ENCODE results near the gene MYPOP. TPM values are rescaled to one million over a fixed set of nuclear protein-coding genes. Genes with fewer than 3 reads are reported as not detected.
A peak's percentile ranks its signal among the peaks of the same experiment; 100 is the strongest.

Gene MYPOP
- total and polyA plus RNA-seq, 2 donors from 2014 or later = 6.7 to 11.7 TPM

DNA sequence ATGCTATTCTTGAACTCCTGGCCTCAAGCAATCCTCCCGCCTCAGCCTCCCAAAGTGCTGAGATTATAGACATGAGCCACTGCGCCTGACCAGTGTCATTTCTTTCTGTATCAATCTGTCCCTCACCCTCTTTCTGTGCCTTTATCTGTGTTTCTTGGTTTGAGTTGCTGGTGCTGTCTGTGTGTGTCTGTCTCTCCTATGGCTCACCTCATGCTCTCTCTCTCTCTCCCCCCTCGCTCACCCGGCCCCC is 26.3 kb downstream of the MYPOP start:
- peak overlapping the region in 1 of 2 donors; percentile 32 for H3K27ac ChIP-seq (ENCODE audit: low read depth in 2 of 2, low read length in 2 of 2)
- peaks cover 0 to 6% (median 0%) of the 10 kb centered on the region in 3 donors for H3K4me1 ChIP-seq (ENCODE audit: control insufficient read depth in 2 of 3, insufficient read depth in 2 of 3, low read depth in 1 of 3, low read length in 3 of 3)
- no peaks in the 10 kb centered on the region for H3K36me3 ChIP-seq (ENCODE audit: control insufficient read depth in 2 of 3, insufficient read depth in 3 of 3, low read length in 3 of 3)
- H3K4me3 ChIP-seq (ENCODE audit: low read length in 3 of 3) = no peak overlapping the region
- H3K27me3 ChIP-seq (ENCODE audit: control insufficient read depth, insufficient read depth, low read length) = no peaks in the 10 kb centered on the region
- FAIRE-seq (no peak), DNase-seq (no peak)
- TF ChIP-seq, protein P1, sequence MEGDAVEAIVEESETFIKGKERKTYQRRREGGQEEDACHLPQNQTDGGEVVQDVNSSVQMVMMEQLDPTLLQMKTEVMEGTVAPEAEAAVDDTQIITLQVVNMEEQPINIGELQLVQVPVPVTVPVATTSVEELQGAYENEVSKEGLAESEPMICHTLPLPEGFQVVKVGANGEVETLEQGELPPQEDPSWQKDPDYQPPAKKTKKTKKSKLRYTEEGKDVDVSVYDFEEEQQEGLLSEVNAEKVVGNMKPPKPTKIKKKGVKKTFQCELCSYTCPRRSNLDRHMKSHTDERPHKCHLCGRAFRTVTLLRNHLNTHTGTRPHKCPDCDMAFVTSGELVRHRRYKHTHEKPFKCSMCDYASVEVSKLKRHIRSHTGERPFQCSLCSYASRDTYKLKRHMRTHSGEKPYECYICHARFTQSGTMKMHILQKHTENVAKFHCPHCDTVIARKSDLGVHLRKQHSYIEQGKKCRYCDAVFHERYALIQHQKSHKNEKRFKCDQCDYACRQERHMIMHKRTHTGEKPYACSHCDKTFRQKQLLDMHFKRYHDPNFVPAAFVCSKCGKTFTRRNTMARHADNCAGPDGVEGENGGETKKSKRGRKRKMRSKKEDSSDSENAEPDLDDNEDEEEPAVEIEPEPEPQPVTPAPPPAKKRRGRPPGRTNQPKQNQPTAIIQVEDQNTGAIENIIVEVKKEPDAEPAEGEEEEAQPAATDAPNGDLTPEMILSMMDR (IDR thresholded peaks at IDR 0.05; ENCODE audit: borderline replicate concordance, extremely low read depth, insufficient read depth) = no peak
- H3K9me3 ChIP-seq (ENCODE audit: control insufficient read depth in 2 of 3, insufficient read depth in 1 of 3, low read length in 3 of 3) = no peaks in the 10 kb centered on the region
- intact Hi-C loops (cut with DNase I) = no loop called here
- peak overlapping the region in 1 of 3 donors; percentile 46 for H3K9ac ChIP-seq (ENCODE audit: low read length in 3 of 3)

DNA sequence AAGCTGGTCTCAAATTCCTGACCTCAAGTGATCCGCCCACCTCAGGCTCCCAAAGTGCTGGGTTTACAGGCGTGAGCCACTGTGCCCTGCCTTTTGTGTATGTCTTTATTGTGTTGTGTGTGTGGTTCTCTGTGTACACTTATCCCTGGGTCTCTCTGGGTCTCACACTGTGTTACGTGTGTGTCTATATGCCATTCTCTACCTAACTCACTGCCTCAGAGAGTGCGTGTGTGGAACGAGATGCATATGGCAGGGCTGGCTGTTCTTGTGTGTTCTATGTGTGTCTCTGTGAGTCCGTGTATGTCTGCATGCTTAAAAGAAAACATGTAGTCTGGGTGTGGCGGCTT is 27.8 kb downstream of the MYPOP start:
- intact Hi-C loops (cut with DNase I) = no loop called here
- no peak overlapping the region for H3K9ac ChIP-seq (ENCODE audit: low read length in 3 of 3)
- no peak overlapping the region for H3K27ac ChIP-seq (ENCODE audit: low read depth in 2 of 2, low read length in 2 of 2)
- peaks cover 0 to 5% (median 0%) of the 10 kb centered on the region in 3 donors for H3K4me1 ChIP-seq (ENCODE audit: control insufficient read depth in 2 of 3, insufficient read depth in 2 of 3, low read depth in 1 of 3, low read length in 3 of 3)
- DNase-seq (no peak), FAIRE-seq (no peak)
- no peaks in the 10 kb centered on the region for H3K27me3 ChIP-seq (ENCODE audit: control insufficient read depth, insufficient read depth, low read length)
- no peaks in the 10 kb centered on the region for H3K36me3 ChIP-seq (ENCODE audit: control insufficient read depth in 2 of 3, insufficient read depth in 3 of 3, low read length in 3 of 3)
- no peaks in the 10 kb centered on the region for H3K9me3 ChIP-seq (ENCODE audit: control insufficient read depth in 2 of 3, insufficient read depth in 1 of 3, low read length in 3 of 3)
- TF ChIP-seq, protein P1 (IDR thresholded peaks at IDR 0.05; ENCODE audit: borderline replicate concordance, extremely low read depth, insufficient read depth) = no peak
- no peak overlapping the region for H3K4me3 ChIP-seq (ENCODE audit: low read length in 3 of 3)

DNA sequence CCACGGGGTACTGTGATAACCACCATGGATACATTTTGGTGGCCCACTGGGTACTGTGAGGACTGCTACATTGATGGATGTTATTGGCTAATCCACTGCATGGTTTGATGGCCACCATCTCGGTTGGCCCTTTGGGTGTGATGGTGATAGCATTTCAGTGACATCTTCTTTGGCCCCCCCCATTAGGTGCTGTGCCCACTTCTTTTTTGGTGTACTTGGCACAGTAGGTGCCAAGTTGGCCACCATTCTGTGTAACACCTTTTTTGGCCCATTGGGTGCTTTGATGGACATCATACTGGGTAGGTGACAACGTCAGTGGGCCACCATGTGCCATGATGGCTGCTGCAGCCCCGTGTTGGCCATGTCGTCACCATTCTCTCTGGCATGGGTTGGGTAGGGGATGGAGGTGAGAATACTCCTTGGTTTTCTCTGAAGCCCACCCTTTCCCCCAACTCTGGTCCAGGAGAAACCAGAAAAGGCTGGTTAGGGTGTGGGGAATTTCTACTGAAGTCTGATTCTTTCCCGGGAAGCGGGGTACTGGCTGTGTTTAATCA is 29.1 kb downstream of the MYPOP start:
- H3K27me3 ChIP-seq (ENCODE audit: control insufficient read depth, insufficient read depth, low read length) = no peaks in the 10 kb centered on the region
- DNase-seq (peak in 1 of 5 donors; percentile 28), FAIRE-seq (no peak)
- peaks cover 0 to 5% (median 0%) of the 10 kb centered on the region in 3 donors for H3K4me1 ChIP-seq (ENCODE audit: control insufficient read depth in 2 of 3, insufficient read depth in 2 of 3, low read depth in 1 of 3, low read length in 3 of 3)
- no peaks in the 10 kb centered on the region for H3K9me3 ChIP-seq (ENCODE audit: control insufficient read depth in 2 of 3, insufficient read depth in 1 of 3, low read length in 3 of 3)
- no peak overlapping the region for H3K27ac ChIP-seq (ENCODE audit: low read depth in 2 of 2, low read length in 2 of 2)
- no peaks in the 10 kb centered on the region for H3K36me3 ChIP-seq (ENCODE audit: control insufficient read depth in 2 of 3, insufficient read depth in 3 of 3, low read length in 3 of 3)
- intact Hi-C loops (cut with DNase I) = no loop called here
- no peak overlapping the region for H3K9ac ChIP-seq (ENCODE audit: low read length in 3 of 3)
- TF ChIP-seq, protein P1 (IDR thresholded peaks at IDR 0.05; ENCODE audit: borderline replicate concordance, extremely low read depth, insufficient read depth) = no peak
- no peak overlapping the region for H3K4me3 ChIP-seq (ENCODE audit: low read length in 3 of 3)

Measured in kidney (tissue), 14 donors.